Stimulated activated CD4-positive, alpha-beta T cell treated with anti-CD3 and anti-CD28 coated beads, Interleukin-4, amount 100 ng/mL, for 4 hours (primary cell): ENCODE data around the gene NANOS2.
"Not testable (repeated sequence)": the region's sequence is repeated elsewhere in the genome, so short reads cannot be mapped to it uniquely, and the experiment has no call there.

Source experiments
- DNase-seq, 2 experiments: peaks; one replicate each; pipeline ENCODE4 v3.0.0-alpha.2; 2020

The NANOS2 gene

DNA sequence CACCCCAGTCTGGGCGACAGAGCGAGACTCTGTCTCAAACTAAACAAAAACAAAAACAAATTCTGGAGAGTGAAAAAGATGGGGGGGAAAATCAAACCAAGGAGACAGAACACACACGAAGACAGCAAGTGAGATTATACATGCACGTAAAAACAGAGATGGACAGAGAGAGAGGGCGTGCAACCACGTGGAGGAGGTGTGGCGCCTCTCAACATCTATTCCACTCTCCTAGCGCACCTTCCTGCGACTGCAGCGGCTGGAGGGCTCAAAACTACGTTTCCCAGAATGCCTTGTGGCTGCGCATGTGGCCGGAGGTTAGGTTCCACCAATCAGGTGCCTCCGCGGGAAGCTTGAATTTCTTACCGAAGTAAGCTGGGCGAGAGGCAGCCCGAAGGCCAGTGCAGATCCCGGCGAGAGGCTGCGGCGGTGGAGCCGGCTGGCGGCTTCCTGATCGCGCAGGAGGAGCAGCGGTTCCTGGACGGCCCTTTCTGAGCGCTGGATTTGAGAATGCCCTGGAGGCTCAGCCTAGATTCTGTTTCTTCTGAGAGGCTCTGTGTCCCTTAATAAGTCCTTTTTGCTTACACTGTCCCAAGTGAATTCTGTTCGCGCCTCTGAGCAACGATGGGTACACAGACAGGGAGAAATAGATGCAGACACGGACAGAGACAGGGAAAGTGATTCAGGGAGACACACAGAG lies 13.1 kb upstream of the NANOS2 start:
- peak; percentile 80 to 82 for DNase-seq

DNA sequence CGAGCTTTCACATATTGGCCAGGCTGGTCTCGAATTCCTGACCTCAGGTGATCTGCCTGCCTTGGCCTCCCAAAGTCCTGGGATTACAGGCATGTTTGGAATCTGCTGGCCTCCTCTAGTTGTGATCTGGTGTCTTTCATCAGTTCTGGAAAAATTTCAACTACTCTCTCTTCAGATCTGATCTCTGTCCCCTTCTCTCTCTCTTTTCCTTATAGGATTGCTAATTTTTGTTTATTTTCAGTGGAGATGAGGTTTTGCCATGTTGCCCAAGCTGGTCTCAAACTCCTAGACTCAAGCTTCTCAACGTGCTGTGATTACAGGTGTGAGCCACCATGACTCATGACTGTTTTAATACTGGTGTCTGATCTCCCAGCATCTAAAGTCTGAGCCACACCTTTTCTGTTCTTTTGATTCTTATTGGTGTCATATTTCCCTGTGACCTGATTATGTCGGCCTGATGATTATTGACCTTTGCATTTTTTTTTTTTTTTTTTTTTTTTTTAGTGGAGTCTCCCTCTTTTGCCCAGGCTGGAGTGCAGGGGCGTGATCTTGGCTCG lies 10.4 kb upstream of the NANOS2 start:
- no peak for DNase-seq

DNA sequence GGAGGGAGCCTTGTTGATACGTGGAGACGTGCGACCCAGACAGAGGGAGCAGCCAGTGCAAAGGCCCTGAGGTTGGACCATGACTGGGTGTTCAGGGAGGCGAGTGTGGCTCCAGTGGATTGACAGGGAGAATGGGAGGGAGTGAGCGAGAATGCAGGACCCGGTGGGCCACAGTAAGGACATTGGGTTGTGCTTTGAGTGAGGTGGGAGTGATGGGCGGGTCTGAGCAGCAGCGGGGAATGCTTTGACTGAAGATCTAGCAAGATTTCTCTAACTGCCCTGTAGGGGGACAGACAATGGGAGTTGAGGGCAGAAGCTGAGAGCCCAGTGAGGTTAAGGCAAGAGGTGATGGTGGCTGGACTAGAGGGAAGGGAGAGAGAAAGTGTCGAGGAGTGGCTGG lies 7.7 kb upstream of the NANOS2 start:
- no peak for DNase-seq

DNA sequence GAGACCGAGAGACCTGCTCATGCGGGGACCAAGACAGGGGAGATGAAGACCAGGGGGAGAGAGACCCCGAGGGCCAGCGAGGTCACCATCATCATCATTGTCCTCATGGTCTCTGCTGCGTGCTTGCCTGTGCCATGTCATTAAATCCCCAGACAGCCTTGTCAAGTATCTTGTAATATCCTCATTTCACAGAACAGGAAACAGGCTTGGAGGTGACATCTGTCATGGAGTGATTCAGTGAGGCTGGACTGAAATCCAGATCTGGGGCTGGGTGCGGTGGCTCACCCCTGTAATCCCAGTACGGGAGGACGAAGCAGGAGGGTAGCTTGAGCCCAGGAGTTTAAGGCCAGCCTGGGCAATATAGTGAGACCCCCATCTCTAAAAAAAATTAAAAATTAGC lies 5.9 kb upstream of the NANOS2 start:
- DNase-seq: no peak

DNA sequence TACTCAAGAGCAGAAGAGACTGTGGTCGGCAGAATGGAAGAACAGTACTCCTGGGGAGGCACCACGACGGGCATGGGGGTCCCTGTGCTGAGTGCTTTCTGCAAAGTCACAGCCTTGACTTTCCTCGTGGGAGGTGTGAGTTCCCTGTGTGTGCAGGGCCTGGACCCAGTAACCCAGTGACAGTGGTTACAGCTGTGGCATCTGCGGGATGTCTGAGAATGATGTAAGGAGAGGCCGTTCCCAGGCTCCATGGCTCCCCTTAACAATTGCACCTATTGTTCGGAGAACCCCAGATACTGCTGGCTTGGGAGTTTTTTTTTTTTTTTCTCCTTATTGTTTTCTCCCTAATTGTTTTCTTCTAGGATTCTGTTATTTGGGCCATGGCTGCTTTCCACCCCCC lies 5.1 kb upstream of the NANOS2 start:
- no peak for DNase-seq

DNA sequence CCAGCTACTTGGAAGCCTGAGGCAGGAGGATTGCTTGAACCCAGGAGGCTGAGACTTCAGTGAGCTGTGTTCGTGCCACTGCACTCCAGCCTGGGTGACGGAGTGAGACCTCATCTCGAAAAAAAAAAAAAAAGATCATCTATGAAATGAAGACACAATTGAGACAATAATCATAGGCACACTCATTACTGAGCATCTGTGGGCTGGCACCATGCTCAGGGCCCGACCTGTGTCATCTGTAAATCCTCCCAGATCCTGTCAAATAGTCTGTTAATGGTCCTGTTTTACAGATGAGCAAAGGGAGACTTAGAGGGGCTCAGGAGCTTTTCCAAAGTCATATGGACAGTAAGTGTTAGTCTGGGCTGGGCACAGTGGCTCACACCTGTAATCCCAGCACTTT lies 4.1 kb upstream of the NANOS2 start:
- no peak for DNase-seq

DNA sequence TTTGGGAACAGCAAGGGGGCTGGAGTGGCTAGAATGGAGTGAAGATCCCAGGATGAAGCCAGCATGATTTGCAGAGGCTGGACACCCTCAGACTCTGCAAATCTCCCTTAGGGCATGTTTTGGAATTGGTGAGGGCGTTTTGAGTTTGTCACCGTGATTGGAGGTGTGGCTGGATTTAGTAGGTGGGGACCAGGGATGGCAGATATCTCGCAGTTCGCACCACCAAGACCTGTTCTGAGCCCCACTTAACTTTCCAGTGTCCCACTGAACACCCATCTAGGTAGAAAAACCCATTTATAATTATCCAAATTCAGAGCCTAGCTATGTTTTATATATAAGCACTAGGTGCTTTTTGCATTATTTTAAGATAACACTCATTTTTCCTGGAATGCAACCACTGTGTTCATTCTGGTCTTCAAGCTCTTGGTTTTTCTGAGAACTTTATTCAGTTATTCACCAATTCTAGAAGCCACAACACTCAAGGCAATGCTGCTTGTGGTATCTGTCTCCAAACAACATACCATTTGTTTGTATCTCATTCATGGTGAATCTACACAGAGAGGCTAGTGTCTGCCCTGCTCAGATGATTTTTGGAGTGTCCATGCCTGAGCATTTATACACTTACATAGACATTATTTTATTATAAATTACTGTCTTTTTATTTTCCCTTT lies 3.0 kb upstream of the NANOS2 start:
- DNase-seq: no peak

DNA sequence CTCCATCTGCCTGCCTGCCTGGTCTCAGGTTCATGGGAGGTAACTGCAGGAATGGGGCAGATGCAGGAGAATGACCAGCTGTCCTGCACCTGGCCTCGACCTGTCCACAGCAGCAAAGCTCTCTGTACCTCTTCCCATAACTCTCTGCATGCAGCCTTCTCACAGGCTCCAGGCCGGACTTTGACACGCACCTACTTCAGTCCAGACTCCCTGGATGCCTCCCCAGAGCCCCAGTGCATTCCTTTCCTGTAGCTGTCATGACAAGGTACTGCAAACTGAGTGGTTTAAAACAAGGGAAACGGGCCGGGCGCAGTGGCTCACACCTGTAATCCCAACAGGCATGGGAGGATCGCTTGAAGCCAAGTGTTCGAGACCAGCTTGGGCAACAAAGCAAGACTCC lies 3.3 kb downstream of the NANOS2 start:
- no peak for DNase-seq

DNA sequence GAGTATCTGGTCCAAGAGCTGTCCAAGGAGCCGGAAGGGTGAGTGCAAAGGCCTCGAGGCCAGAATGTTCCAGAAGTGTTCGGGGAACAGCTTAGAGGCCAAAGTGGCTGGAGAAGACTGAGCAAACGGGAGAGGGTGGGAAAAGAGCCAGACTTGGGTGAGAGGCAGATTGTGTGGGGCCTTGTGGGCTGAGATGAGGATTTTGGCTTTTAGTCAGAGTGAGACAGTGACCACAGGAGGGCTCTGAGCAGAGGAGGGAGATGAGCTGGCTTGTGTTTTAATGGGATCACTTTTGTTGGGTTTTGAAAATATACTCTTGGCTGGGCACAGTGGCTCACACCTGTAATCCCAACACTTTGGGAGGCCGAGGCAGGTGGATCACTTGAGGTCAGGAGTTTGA lies 5.6 kb downstream of the NANOS2 start:
- no peak for DNase-seq

DNA sequence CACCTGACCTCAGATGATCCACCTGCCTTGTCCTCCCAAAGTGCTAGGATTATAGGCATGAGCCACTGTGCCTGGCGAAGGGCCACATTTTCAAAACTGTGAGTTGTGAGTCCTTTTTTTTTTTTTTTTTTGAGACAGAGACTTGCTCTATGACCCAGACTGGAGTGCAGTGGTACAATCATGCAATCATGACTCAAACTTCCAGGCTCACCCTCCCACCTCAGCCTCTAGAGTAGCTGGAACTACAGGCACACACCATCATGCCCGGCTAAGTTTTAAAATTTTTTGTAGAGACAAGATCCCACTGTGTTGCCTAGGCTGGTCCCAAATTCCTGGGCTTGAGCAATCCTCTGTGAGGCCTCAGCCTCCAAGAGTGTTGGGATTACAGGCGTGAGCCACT lies 8.4 kb downstream of the NANOS2 start:
- no peak for DNase-seq

DNA sequence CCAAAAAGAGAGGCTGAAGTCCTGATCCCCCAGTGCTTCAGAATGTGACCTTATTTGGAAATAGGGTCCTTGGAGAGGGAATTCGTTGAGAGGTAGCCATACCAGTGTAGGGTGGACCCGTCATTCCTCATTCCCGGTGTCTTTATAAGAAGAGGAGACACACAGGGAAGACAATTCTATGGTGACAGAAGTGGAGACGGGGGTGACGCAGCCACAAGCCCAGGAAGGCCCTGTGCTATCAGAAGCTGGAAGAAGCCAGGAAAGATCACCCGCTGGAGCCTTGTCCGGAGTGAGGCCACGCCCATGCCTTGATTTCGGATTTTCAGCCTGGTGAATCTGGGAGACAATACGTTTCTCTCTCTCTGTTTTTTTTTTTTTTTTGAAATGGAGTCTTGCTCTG lies 9.6 kb downstream of the NANOS2 start:
- DNase-seq: no peak

DNA sequence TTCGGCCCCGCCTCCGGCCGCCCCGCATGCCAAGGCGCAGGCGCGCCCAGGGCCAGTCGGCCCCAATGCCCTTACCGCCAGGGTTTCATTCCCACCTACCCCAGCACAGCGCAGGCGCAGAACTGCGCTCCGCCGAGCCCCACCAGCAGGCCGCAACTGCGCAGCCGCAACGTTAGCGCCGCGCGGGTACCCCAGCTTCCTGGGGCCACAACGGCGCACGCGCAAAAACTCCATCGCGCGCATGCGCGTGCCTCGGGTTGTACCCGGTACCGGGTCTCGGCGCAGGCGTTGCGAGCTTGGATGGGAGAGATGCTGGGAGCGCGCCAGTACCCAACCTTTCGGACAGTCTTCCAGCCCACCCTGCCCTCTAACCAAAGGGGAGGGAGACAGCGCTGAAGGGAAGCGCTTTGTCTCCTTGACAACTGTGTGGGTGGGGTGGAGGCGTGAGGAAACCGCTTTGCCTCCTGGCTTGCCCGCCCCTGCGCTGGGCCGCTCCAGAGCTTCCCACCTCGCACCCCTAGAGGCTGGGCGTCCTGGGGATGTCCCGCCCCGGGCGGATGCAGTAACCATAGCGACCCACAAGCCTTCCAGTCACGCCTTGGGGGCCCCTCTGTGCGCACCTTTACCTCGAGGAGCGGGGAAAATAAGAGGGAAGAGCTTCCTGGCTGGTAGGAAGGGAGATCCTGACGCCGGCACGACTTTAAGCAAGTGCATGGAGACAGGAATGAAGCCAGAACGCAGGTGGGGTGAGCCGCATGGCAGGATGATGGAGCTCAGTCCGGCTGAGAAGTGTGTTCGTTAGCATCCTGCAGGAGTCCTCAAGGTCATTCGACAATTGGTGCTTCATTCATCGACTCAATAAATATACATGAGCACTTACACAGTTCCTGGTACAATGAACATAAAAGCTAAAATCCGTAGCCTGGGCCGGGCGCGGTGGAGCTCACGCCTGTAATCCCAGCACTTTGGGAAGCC lies 11.6 kb downstream of the NANOS2 start:
- DNase-seq: peak; percentile 98 to 100

DNA sequence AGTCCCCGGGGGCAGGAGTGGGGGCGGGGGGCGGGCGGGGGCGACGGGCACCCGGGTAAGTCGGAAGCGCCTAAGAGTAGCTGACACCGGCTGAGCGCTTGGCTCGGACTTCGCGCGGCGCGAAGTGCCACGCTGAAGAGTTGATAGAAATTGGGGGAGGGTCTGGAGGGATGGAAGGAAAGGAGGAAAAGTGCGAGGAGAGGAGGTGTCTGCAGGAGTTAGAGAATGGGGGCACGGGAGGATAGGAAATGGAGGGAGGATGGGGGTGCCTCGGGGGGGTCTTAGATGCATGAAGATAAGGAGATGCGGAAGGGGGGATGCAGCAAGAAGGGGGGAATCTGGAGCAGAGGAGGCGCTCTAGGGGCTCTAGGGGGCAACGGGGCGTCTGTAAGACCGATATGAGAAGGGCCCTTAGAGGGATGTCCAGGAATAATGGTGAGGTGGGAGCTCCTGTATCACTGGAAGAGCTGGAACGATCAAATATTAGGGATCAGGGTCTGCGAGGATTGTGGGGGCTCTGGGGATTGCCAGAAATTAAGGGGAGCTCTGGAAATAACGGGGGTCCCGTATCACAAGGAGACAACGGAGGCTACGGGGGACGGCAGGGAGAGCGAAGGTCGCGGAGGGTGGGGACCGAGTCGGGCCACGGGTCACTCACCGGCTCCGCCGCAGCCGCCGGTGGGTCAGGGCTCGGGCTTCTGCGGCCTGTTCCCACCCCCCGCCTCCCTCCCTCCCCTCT lies 12.5 kb downstream of the NANOS2 start, which contains the start of gene MYPOP:
Gene MYPOP (minus strand): TSS at position 702 of the 739 bp plus-strand sequence. CDS start 840 bp downstream, outside the sequence.
- no peak for DNase-seq

DNA sequence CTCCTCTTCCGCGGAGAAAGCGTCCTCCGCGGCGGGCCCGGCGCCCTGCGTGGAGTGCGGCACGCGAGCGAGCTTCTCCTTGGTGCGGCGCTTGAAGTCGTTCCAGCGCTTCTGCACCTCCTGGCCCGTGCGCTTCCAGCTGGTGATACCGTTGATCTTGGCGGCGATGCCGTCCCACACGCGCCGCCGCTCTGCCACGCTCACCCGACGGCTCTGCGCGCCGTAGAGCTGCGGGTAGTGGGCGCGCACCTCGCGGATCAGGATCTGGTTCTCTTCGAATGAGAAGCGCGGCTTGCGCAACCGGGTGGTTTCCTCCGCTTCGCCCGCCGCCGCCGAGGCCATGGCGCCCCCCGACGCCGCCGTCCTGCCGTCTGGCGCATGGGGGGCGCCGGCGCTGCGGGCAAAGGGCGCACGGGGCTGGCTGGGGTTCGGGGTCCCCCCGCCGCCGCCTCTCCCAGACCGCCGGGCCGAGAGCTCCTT lies 13.1 kb downstream of the NANOS2 start:
- peak; percentile 21 to 32 for DNase-seq

DNA sequence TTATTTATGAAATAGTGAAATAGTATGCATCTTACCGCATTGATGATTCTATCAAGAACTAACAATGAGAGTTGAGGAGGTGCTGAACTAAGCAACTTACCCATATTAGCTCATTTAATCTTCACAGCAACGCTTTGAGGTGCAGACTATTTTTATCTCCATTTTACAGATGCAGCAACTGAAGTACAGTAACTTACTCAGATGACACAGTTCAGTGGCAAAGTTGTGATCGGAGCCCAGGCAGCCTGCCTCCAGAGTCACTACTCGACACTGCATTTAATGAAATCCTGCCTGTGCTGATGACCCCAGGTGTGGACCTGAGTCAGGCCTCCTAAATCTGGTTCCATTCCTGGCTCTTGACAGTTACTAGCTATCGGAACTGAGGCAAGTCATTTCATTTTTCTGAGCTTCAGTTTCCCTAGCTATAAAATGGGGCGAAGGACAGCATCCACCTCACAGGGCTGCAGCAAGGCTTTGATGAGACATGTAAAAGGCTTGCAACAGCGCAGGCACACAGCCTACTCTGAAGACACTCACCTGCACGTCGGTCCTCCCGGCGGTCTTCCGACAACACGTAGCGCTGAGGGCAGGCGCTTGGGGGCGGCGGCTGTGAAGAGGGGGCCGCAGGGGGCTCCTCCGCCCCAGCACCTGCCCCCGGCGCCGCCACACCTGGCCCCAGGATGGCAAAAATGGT lies 13.7 kb downstream of the NANOS2 start:
- no peak for DNase-seq

DNA sequence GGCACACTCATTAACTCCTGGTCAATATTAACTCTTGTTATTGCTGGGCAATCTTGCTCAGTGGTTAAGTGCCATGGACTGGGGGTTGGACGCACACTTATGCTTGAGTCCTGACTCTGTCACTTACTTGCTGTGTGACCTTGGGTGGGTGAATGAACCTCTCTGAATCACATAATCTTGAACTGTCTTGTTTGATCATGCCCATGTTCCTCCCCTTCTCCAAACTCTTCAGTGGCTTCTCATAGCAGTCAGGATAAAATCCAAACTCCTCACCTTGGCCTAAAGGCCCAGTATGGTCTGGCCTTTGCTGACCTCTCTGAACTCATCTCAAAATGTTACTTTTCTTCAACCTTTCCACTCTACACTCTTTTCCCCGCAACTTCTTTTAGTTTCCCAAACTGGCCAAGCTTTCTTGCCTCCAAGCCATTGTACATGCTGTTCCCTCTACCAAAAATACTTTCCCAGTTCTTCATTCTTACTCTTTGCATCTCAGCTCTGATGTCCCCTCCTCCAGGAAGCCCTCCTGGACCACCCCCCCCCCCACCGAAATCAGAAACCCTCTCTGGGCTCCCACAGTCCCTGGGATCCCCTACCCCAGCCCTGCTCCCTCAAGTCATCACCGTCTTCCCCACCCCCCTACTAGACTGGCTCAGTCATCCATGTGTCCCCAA lies 14.5 kb downstream of the NANOS2 start:
- DNase-seq: no peak

DNA sequence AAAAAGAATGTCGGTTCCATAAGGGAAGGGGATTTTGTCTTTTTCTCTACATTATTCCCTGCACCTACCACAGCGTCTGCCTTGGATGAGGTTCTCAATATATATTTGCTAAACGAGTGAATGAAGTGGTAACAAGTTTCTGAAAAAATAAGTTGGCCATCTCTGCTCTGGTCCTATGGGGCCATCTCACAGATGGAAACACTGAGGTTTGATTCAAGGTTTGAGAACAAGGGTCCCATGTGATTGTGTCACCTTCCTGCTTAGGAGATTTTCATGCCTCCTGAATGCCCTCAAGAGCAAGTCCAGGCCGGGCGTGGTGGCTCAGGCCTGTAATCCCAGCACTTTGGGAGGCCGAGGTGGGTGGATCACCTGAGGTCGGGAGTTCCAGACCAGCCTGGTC lies 15.3 kb downstream of the NANOS2 start:
- no peak for DNase-seq

DNA sequence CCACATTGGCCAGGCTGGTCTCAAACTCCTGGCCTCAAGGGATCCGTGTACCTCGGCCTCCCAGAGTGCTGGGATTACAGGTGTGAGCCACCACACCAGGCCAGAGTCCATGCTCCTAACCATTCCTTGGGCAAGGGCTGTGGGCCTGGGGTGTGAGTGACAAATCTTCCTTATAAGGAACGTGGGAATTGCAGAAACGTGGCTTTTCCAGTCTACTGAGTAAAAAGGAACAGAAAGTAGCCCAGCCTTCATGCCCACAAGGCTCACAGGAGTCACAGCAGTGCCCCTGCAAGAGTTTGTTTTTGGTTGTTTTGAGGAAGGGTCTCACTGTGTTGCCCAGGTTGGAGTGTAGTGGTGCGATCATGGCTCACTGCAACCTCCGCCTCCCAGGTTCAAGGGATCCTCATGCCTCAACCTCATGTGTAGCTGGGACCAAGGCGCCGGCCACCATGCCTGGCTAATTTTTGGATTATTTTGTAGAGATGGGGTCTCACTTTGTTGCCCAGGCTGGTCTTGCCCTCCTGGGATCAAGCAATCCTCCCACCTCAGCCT lies 17.2 kb downstream of the NANOS2 start:
- no peak for DNase-seq

DNA sequence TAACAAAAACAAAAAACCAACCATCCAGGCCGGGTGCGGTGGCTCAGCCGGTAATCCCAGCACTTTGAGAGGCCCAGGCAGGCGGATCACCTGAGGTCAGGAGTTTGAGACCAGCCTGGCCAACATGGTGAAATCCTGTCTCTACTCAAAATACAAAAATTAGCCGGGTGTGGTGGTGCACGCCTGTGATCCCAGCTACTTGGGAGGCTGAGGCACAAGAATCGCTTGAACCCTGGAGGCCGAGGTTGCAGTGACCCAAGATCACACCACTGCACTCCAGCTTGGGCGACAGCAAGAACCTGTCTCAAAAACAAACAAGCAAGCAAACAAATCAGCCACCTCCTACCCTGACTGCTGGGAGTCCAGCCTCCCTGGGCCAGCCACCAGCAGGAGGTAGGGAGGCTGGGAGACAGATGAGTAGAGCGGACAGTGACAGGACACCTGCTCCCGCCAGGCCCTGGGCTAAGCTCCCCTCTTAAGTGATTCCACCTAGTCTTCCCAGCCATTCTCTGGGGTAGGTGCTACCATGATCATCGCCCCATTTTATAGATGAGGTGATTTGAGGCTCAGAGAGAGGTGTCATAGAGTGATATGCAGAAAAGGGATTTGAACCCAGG lies 18.5 kb downstream of the NANOS2 start:
- not testable (repeated sequence) for DNase-seq

DNA sequence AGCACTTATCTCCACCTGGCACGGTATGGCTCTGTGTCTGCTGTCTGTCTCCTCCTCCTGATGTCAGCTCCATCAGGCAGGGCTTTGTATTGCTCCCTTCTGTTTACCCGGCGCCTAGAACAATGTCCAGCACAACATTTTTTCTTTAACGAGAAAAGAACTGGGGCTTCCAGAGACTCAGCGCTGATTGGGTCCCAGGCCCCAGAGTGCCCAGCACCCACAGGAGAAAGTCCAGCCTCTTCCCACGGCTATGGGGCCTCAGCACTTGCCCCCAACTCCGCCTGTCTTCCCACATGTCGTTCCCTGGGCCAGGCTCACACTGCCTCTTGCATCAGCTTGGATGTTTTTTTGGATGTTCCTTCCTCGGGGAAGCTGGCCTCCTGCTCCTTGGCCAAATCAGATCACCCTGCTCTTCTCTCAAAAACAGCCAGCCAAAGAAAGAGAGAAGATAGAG lies 19.0 kb downstream of the NANOS2 start:
- DNase-seq: no peak
